GF-D8 (cell line): ENCODE results near the gene POM121L2.

Experiments used
- DNase-seq: peaks from one replicate; lab custom pipeline; 2025; lab: John Stamatoyannopoulos, UW

POM121L2 gene

GRCh38 chr6:27312146-27312949, at the start of gene POM121L2:
Gene POM121L2, minus strand, starts transcription at chr6:27312273. Its CDS starts 103 bp downstream, at chr6:27312170.
- no peak for DNase-seq

GRCh38 chr6:27359231-27359630, 47.2 kb upstream of the POM121L2 start:
- DNase-seq: no peak

- no peak for DNase-seq
Measured at GRCh38 chr6:27358786-27359185, 46.7 kb upstream of the POM121L2 start.

- DNase-seq: no peak
Measured at GRCh38 chr6:27352850-27353249, 40.8 kb upstream of the POM121L2 start.

GRCh38 chr6:27334141-27334540, 22.1 kb upstream of the POM121L2 start:
- DNase-seq: no peak

GRCh38 chr6:27333642-27334040, 21.6 kb upstream of the POM121L2 start:
- DNase-seq: no peak

- DNase-seq: no peak
Measured at GRCh38 chr6:27332692-27333641, 20.9 kb upstream of the POM121L2 start.

GRCh38 chr6:27327023-27327738, 15.1 kb upstream of the POM121L2 start:
- no peak for DNase-seq

- no peak for DNase-seq
Measured at GRCh38 chr6:27321901-27322300, 9.8 kb upstream of the POM121L2 start.

- DNase-seq: no peak
Measured at GRCh38 chr6:27321370-27321769, 9.3 kb upstream of the POM121L2 start.

GRCh38 chr6:27318973-27319372, 6.9 kb upstream of the POM121L2 start:
- DNase-seq: no peak

- DNase-seq: no peak
Measured at GRCh38 chr6:27314046-27314445, 2.0 kb upstream of the POM121L2 start.

- no peak for DNase-seq
Measured at GRCh38 chr6:27312950-27313271, 838 bp upstream of the POM121L2 start.

GRCh38 chr6:27311806-27312145, 297 bp downstream of the POM121L2 start:
- no peak for DNase-seq

- no peak for DNase-seq
Measured at GRCh38 chr6:27303613-27304272, 8.3 kb downstream of the POM121L2 start.

GRCh38 chr6:27297857-27298730, 14.0 kb downstream of the POM121L2 start:
- no peak for DNase-seq

- DNase-seq: no peak
Measured at GRCh38 chr6:27297484-27297856, 14.6 kb downstream of the POM121L2 start.

GRCh38 chr6:27296106-27296783, 15.8 kb downstream of the POM121L2 start:
- no peak for DNase-seq

GRCh38 chr6:27295301-27296079, 16.6 kb downstream of the POM121L2 start:
- no peak for DNase-seq

GRCh38 chr6:27294409-27294808, 17.7 kb downstream of the POM121L2 start:
- no peak for DNase-seq
